Peyer's patch (tissue), 4 donors: ENCODE data around the gene PCSK5. TPM values are rescaled to one million over a fixed set of nuclear protein-coding genes. Genes with fewer than 3 reads are reported as not detected.
A peak's percentile ranks its signal among the peaks of the same experiment; 100 is the strongest.

Experiments used
- DNase-seq, 3 donors: peaks; one replicate each; pipeline ENCODE4 v3.0.0-alpha.2; 2017 to 2019
- H3K27ac ChIP-seq, 4 donors: fragments of 200-600 bp; sonication (generic); one replicate each; pipeline ENCODE4 v1.5.1; 2016 to 2019
- H3K27me3 ChIP-seq, 2 donors: fragments of 200-600 bp; sonication (generic); one replicate each; pipeline ENCODE4 v1.5.1; 2019
- H3K36me3 ChIP-seq, 3 donors: fragments of 200-600 bp; sonication (generic); one replicate each; pipeline ENCODE4 v1.5.1; 2016 to 2019
- H3K4me1 ChIP-seq, 4 donors: fragments of 200-600 bp; sonication (generic); one replicate each; pipeline ENCODE4 v1.5.1; 2016 to 2019
- H3K4me3 ChIP-seq, 4 donors: fragments of 200-600 bp; sonication (generic); 1 replicate in 3 of 4; 2 replicates in 1 of 4; pipeline ENCODE4 v1.5.1; 2016 to 2019; ENCODE audit warnings: mild to moderate bottlenecking in 1 of 4
- H3K9me3 ChIP-seq, 4 donors: fragments of 200-600 bp; sonication (generic); one replicate each; pipeline ENCODE4 v1.5.1; 2016 to 2019; ENCODE audit warnings: mild to moderate bottlenecking in 1 of 4
- CTCF ChIP-seq, 6 experiments: fragments of 450-650 bp in 4 of 6; fragments of 200-600 bp in 2 of 6; sonication (generic) in 1 of 6; IDR thresholded peaks; one replicate each; pipeline ENCODE4 v1.5.1; 2017 to 2019; ENCODE audit warnings: antibody characterized with exemption in 6 of 6, mild to moderate bottlenecking in 3 of 6, moderate library complexity in 1 of 6
- POLR2A ChIP-seq, 2 donors: fragments of 450-650 bp; IDR thresholded peaks; one replicate each; pipeline ENCODE4 v1.5.1; 2017; ENCODE audit warnings: antibody characterized with exemption in 2 of 2, mild to moderate bottlenecking in 2 of 2, moderate library complexity in 2 of 2
- total RNA-seq, 4 donors: library from RNA; depleted of rRNA; stranded (reverse); fragments of >200 nt; gene quantifications; one replicate each; pipeline ENCODE4 v1.1.0, GENCODE V29; 2016

PCSK5 gene
- total RNA-seq, 4 donors from 2014 or later = 77.6 to 488 (median 411) TPM

DNA sequence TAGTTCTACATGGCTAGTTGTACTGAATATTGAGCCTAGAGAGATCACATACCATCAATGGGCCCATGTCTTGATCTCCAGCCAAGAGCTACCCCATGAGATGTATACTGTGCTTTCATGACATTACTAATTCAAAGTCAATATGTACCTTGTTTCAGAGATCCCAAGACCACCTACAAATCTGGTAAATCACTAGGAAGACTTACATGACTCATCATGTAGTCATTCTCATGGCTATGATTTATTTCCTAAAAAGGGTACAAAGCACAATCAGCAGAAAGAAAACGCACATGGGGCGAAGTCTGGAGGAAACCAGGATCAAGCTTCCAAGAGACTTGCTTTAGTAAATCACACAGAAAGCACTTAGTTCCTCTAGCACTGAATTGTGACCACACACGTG lies 103.0 kb downstream of the PCSK5 start:
- H3K4me1 ChIP-seq = peaks cover 0 to 51% (median 6%) of the 10 kb centered on the region in 4 donors
- no peaks in the 10 kb centered on the region for H3K9me3 ChIP-seq
- H3K27me3 ChIP-seq = no peaks in the 10 kb centered on the region
- peak overlapping the region in 1 of 4 donors; percentile 21 for H3K27ac ChIP-seq
- TF ChIP-seq CTCF (IDR thresholded peaks at IDR 0.05) = no peak
- TF ChIP-seq POLR2A (IDR thresholded peaks at IDR 0.05) = no peak
- no peak overlapping the region for H3K4me3 ChIP-seq
- peaks cover 0 to 6% (median 0%) of the 10 kb centered on the region in 3 donors for H3K36me3 ChIP-seq
- no peak for DNase-seq

GRCh38 chr9:75995066-75995465 lies 104.6 kb downstream of the PCSK5 start:
- Histone ChIP-seq H3K36me3 (no peaks in the 10 kb centered on the region), H3K4me1 (peaks cover 0 to 38% (median 6%) of the 10 kb centered on the region in 4 donors), H3K4me3 (no peak overlapping the region), H3K27ac (no peak overlapping the region), H3K9me3 (no peaks in the 10 kb centered on the region), H3K27me3 (no peaks in the 10 kb centered on the region)
- TF ChIP-seq POLR2A (IDR thresholded peaks at IDR 0.05) (no peak), CTCF (IDR thresholded peaks at IDR 0.05) (no peak)
- no peak for DNase-seq

DNA sequence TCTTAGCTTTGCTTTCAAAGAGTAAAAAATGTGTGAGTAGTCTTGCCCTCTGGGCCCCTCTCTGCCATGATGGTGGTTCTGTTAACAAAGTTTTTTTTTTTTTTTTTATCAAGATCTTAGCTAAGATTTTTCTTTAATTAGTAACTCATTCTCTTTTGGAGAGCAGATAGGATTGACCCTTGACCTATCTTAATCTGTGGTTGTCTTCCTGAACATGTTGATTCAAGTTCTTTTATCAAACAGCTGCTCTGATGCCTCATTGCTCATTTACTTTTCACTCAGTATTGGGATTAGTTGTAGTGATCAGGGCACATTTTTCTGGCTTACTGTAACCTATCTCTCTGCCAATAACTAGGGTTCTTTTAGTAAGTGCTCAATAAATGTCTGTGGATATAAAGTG lies 106.3 kb downstream of the PCSK5 start:
- Histone ChIP-seq H3K4me3 (no peak overlapping the region), H3K27me3 (no peaks in the 10 kb centered on the region), H3K36me3 (no peaks in the 10 kb centered on the region), H3K9me3 (no peaks in the 10 kb centered on the region), H3K27ac (peak overlapping the region in 2 of 4 donors; percentile 3 to 47), H3K4me1 (peaks cover 0 to 23% (median 6%) of the 10 kb centered on the region in 4 donors)
- no peak for DNase-seq
- TF ChIP-seq POLR2A (IDR thresholded peaks at IDR 0.05) (no peak), CTCF (IDR thresholded peaks at IDR 0.05) (no peak)

DNA sequence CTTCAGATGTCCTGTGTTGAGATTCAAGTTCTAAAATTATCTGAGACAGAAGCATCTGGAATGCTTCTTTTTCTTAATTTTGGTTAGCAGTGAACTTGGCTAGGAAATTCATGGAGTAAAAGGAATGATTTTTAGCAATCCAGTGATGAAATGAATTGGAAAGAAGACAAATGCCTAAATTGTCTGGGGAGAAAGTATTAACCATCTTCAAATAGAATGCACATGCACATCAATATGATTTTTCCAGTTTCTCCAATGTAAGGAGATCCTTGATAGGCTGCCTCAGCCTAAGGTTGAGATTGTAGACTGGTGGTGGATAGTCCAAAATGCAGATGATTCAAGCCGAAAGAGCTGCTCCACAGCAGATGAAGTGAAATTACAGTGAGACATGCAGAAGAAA lies 106.7 kb downstream of the PCSK5 start:
- no peak for TF ChIP-seq POLR2A (IDR thresholded peaks at IDR 0.05)
- no peak for TF ChIP-seq CTCF (IDR thresholded peaks at IDR 0.05)
- no peaks in the 10 kb centered on the region for H3K9me3 ChIP-seq
- no peak for DNase-seq
- H3K36me3 ChIP-seq = no peaks in the 10 kb centered on the region
- H3K4me1 ChIP-seq = peaks cover 0 to 23% (median 6%) of the 10 kb centered on the region in 4 donors
- H3K4me3 ChIP-seq = no peak overlapping the region
- H3K27me3 ChIP-seq = no peaks in the 10 kb centered on the region
- peak overlapping the region in 2 of 4 donors; percentile 3 to 47 for H3K27ac ChIP-seq

- TF ChIP-seq CTCF (IDR thresholded peaks at IDR 0.05) (no peak), POLR2A (IDR thresholded peaks at IDR 0.05) (no peak)
- Histone ChIP-seq H3K27ac (peak overlapping the region in 1 of 4 donors; percentile 35), H3K4me1 (peaks cover 0 to 23% (median 6%) of the 10 kb centered on the region in 4 donors), H3K36me3 (peaks cover 0 to 6% (median 0%) of the 10 kb centered on the region in 3 donors), H3K27me3 (no peaks in the 10 kb centered on the region), H3K9me3 (no peaks in the 10 kb centered on the region), H3K4me3 (no peak overlapping the region)
- DNase-seq = no peak
These were observed 107.8 kb downstream of the PCSK5 start for GRCh38 chr9:75998096-75998780.
